ENCODE results near the gene MEIS2. TPM values are rescaled to one million over a fixed set of nuclear protein-coding genes. Genes with fewer than 3 reads are reported as not detected.

MEIS2 gene
- total RNA-seq, 2 experiments from 2014 or later: not detected

GRCh38 chr15:36863570-36863969 lies 236.8 kb downstream of the MEIS2 start:
- H3K9me3 Mint-ChIP-seq: no peaks in the 10 kb centered on the region
- no peaks in the 10 kb centered on the region for H3K36me3 Mint-ChIP-seq (ENCODE audit: low read depth)
- H3K4me1 Mint-ChIP-seq: no peaks in the 10 kb centered on the region
- H3K27ac Mint-ChIP-seq: no peak overlapping the region
- DNase-seq: no peak
- H3K4me3 Mint-ChIP-seq: no peak overlapping the region
- ChIA-PET POLR2A (no interaction called here), CTCF (no interaction called here)
- peaks cover 8% of the 10 kb centered on the region for H3K27me3 Mint-ChIP-seq

GRCh38 chr15:36860792-36861191 lies 239.6 kb downstream of the MEIS2 start:
- CTCF ChIA-PET: no interaction called here
- POLR2A ChIA-PET: no interaction called here

GRCh38 chr15:36858423-36858822 lies 241.9 kb downstream of the MEIS2 start:
- no peak overlapping the region for H3K27ac Mint-ChIP-seq
- ChIA-PET POLR2A (no interaction called here), CTCF (no interaction called here)
- H3K36me3 Mint-ChIP-seq (ENCODE audit: low read depth): no peaks in the 10 kb centered on the region
- no peak for DNase-seq
- H3K9me3 Mint-ChIP-seq: no peaks in the 10 kb centered on the region
- no peaks in the 10 kb centered on the region for H3K4me1 Mint-ChIP-seq
- no peak overlapping the region for H3K4me3 Mint-ChIP-seq
- no peaks in the 10 kb centered on the region for H3K27me3 Mint-ChIP-seq

More at GRCh38 chr15:36860792-36861191, 239.6 kb downstream of the MEIS2 start:
- no peaks in the 10 kb centered on the region for H3K4me1 Mint-ChIP-seq
- H3K27ac Mint-ChIP-seq: no peak overlapping the region
- no peaks in the 10 kb centered on the region for H3K36me3 Mint-ChIP-seq (ENCODE audit: low read depth)
- H3K4me3 Mint-ChIP-seq: no peak overlapping the region
- DNase-seq: no peak
- no peaks in the 10 kb centered on the region for H3K9me3 Mint-ChIP-seq
- H3K27me3 Mint-ChIP-seq: peaks cover 6% of the 10 kb centered on the region

- H3K4me3 Mint-ChIP-seq: no peak overlapping the region
- POLR2A ChIA-PET: no interaction called here
- no peaks in the 10 kb centered on the region for H3K9me3 Mint-ChIP-seq
- no peaks in the 10 kb centered on the region for H3K4me1 Mint-ChIP-seq
- H3K27ac Mint-ChIP-seq: no peak overlapping the region
- CTCF ChIA-PET: no interaction called here
- H3K36me3 Mint-ChIP-seq (ENCODE audit: low read depth): no peaks in the 10 kb centered on the region
- no peak for DNase-seq
- H3K27me3 Mint-ChIP-seq: no peaks in the 10 kb centered on the region
Observed at GRCh38 chr15:36856339-36856973, 243.9 kb downstream of the MEIS2 start.

GRCh38 chr15:36850864-36851263 lies 249.5 kb downstream of the MEIS2 start:
- POLR2A ChIA-PET: no interaction called here
- no peak overlapping the region for H3K27ac Mint-ChIP-seq
- no peaks in the 10 kb centered on the region for H3K9me3 Mint-ChIP-seq
- no peaks in the 10 kb centered on the region for H3K36me3 Mint-ChIP-seq (ENCODE audit: low read depth)
- CTCF ChIA-PET: no interaction called here
- H3K4me1 Mint-ChIP-seq: no peaks in the 10 kb centered on the region
- peaks cover 2% of the 10 kb centered on the region for H3K27me3 Mint-ChIP-seq
- DNase-seq: no peak
- H3K4me3 Mint-ChIP-seq: no peak overlapping the region

- H3K36me3 Mint-ChIP-seq (ENCODE audit: low read depth): no peaks in the 10 kb centered on the region
- no peak overlapping the region for H3K4me3 Mint-ChIP-seq
- ChIA-PET CTCF (no interaction called here), POLR2A (no interaction called here)
- H3K27me3 Mint-ChIP-seq: peaks cover 9% of the 10 kb centered on the region
- DNase-seq: no peak
- H3K9me3 Mint-ChIP-seq: no peaks in the 10 kb centered on the region
- H3K27ac Mint-ChIP-seq: no peak overlapping the region
- H3K4me1 Mint-ChIP-seq: no peaks in the 10 kb centered on the region
Observed at GRCh38 chr15:36845270-36845669, 255.1 kb downstream of the MEIS2 start.

- peaks cover 9% of the 10 kb centered on the region for H3K27me3 Mint-ChIP-seq
- no peaks in the 10 kb centered on the region for H3K36me3 Mint-ChIP-seq (ENCODE audit: low read depth)
- no peaks in the 10 kb centered on the region for H3K4me1 Mint-ChIP-seq
- H3K9me3 Mint-ChIP-seq: no peaks in the 10 kb centered on the region
- no peak overlapping the region for H3K27ac Mint-ChIP-seq
- no peak overlapping the region for H3K4me3 Mint-ChIP-seq
- POLR2A ChIA-PET: no interaction called here
- no peak for DNase-seq
- CTCF ChIA-PET: no interaction called here
Observed at GRCh38 chr15:36844534-36844998, 255.8 kb downstream of the MEIS2 start.

- ChIA-PET POLR2A (no interaction called here), CTCF (no interaction called here)
- no peak for DNase-seq
- Mint-ChIP-seq H3K4me3 (no peak overlapping the region), H3K27ac (no peak overlapping the region), H3K4me1 (no peaks in the 10 kb centered on the region), H3K36me3 (ENCODE audit: low read depth) (no peaks in the 10 kb centered on the region), H3K27me3 (peaks cover 14% of the 10 kb centered on the region), H3K9me3 (no peaks in the 10 kb centered on the region)
Observed at GRCh38 chr15:36843822-36844221, 256.5 kb downstream of the MEIS2 start.

GRCh38 chr15:36841193-36841592 lies 259.2 kb downstream of the MEIS2 start:
- Mint-ChIP-seq H3K9me3 (no peaks in the 10 kb centered on the region), H3K27ac (no peak overlapping the region), H3K4me1 (no peaks in the 10 kb centered on the region), H3K4me3 (no peak overlapping the region), H3K36me3 (ENCODE audit: low read depth) (no peaks in the 10 kb centered on the region), H3K27me3 (peaks cover 14% of the 10 kb centered on the region)
- ChIA-PET POLR2A (no interaction called here), CTCF (no interaction called here)
- DNase-seq: no peak

Small RNA genes lying within 50 kb of the gene (microRNA-seq; reads per million reads assigned to microRNA genes)
- gene MIR8063 (ENCODE audit: borderline microRNAs expressed, borderline replicate concordance): not detected

Data from activated CD4-positive, alpha-beta T cell treated with anti-CD3 and anti-CD28 coated beads, Interleukin-2, amount 10 ng/mL, durations not matched to agents 7 days and 5 days (primary cell).